ENCODE measurements around the gene PLEKHG3.

Gene PLEKHG3

GRCh38 chr14:64727551-64728071 lies 23.4 kb downstream of the PLEKHG3 start:
- no peak for TF ChIP-seq CTCF (IDR thresholded peaks at IDR 0.05; ENCODE audit: extremely low read depth, missing control alignments)
- no peak for DNase-seq (ENCODE audit: low spot score)

DNA sequence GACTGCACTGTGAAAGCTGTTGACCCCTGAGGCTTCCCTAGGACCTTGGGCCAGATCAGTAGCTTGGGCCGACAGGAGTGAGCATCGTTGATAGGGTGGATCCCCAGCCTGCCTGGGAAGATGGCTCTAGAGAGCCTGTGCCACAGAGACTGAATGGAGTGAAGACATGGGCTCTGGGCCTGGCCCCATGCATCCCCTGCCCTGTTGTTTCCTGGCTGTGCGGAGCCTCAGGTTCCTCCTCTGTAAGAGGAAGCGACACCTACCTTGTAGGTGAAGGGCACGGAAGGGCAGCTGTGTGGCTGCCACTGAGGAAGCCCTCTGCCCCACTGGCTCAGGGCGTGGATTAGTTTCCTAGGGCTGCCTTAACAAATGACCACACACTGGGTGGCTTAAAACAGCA lies 23.9 kb downstream of the PLEKHG3 start:
- TF ChIP-seq CTCF (IDR thresholded peaks at IDR 0.05; ENCODE audit: extremely low read depth, missing control alignments), result no peak
- DNase-seq (ENCODE audit: low spot score), result no peak

GRCh38 chr14:64728856-64729255 lies 24.6 kb downstream of the PLEKHG3 start:
- TF ChIP-seq CTCF (IDR thresholded peaks at IDR 0.05; ENCODE audit: extremely low read depth, missing control alignments), result no peak
- DNase-seq (ENCODE audit: low spot score), result no peak

DNA sequence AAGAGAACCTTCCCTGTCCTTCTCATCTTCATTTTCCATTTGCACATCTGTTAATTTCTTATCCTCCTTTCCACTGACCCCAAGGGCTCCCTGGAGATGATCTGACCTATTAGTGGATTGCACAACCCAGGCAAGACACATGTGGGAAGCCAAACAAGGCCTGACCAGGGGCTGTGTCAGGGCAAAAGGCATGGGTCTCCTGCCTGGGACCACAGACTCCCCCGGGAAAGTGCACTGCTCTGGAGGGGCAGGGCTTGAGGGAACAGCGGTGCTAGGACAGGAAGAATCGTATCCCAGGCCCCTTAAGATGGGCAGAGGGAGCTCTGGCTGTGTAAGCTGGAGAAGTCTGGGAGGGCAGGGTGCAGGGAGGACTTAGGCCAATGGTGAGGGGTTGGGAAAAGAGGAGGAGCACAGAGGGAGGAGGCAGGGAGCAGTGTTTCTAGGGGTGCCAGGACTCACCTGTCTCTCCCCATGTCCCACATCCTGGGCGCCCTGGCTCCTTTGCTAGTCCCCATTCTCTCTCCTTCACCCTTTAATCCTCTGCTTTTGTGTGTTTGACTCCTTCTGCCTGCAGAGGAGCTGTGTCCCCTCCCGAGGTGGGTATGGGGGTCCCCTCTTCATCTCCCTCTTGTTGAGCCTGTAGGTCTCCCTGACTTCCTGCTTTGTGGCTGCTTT lies 25.3 kb downstream of the PLEKHG3 start:
- TF ChIP-seq CTCF (IDR thresholded peaks at IDR 0.05; ENCODE audit: extremely low read depth, missing control alignments), result no peak
- no peak for DNase-seq (ENCODE audit: low spot score)

DNA sequence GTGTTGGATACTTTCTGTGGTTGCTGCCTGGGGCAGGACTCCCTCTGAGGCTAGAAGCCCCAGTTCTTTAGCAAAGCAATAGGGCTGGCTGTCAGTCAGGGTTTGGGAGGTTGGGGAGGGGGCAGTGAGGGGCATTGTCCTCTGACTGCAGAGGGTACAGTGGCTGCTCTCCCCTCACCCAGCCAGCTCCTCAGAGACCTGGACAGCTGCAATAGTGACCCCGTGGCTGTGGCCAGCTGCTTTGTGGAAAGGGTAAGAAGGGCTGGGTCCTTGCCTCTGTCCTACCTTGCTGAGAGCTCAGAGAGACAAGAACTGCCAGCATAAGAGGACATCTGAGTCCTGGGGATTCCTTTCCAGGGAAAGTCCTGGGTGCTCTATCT lies 25.8 kb downstream of the PLEKHG3 start:
- no peak for DNase-seq (ENCODE audit: low spot score)
- no peak for TF ChIP-seq CTCF (IDR thresholded peaks at IDR 0.05; ENCODE audit: extremely low read depth, missing control alignments)

DNA sequence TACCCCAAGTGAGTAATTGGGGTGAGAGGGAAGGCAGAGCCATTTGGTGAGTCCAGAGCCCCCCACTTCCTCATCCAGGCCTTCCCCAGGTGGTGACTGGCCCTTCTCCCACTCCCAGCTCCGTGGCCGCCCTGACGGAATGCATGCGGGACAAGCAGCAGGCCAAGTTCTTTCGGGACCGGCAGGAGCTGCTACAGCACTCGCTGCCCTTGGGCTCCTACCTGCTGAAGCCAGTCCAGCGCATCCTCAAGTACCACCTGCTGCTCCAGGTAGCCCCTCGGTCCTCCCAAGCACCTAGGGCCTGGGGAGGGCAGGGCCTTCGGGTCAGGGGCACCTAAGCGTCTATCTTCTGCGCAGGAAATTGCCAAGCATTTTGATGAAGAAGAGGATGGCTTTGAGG lies 26.5 kb downstream of the PLEKHG3 start:
- DNase-seq (ENCODE audit: low spot score), result no peak
- no peak for TF ChIP-seq CTCF (IDR thresholded peaks at IDR 0.05; ENCODE audit: extremely low read depth, missing control alignments)

DNA sequence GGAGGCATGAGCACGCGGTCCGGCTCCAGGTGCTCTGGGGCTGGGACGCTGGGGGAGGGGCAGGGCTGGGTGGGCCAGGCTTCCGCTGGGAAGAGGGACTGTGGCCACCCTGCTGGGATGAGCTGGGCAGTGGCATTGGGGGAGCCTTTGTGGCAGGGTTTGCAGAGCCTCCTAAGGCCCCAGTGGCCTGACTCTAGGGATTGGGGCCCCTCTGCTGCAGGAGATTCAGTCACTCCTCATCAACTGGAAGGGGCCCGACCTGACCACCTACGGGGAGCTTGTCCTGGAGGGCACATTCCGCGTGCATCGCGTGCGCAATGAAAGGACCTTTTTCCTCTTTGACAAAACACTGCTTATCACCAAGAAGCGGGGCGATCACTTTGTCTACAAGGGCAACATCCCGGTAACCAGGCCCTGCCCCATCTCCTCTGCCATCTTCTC lies 26.9 kb downstream of the PLEKHG3 start:
- no peak for TF ChIP-seq CTCF (IDR thresholded peaks at IDR 0.05; ENCODE audit: extremely low read depth, missing control alignments)
- DNase-seq (ENCODE audit: low spot score), result no peak
